Neural cell (in vitro differentiated cells): ENCODE results near the gene SHPK. TPM values are rescaled to one million over a fixed set of nuclear protein-coding genes. Genes with fewer than 3 reads are reported as not detected.

ENCODE experiments used
- H2AFZ ChIP-seq: fragments of 200-600, 300-800 bp; sonication (generic), shearing (Covaris generic); 2 replicates; pipeline ENCODE4 v1.6.0; 2014; ENCODE audit warnings: low read depth, mild to moderate bottlenecking, antibody characterized with exemption, low read length, moderate library complexity
- H3F3A ChIP-seq: fragments of 200-600 bp; shearing (Covaris generic); 2 replicates; pipeline ENCODE4 v1.6.1; 2016; ENCODE audit warnings: mild to moderate bottlenecking, moderate library complexity, mixed read lengths, antibody characterized with exemption, low read length; ENCODE audit not compliant: insufficient read depth, poor library complexity, severe bottlenecking
- H3K27ac ChIP-seq: fragments of 200-600, 300-800 bp; sonication (generic), shearing (Covaris generic); 2 replicates; pipeline ENCODE4 v1.5.1; 2014; ENCODE audit warnings: mild to moderate bottlenecking, low read length, moderate library complexity
- H3K27me3 ChIP-seq: fragments of 300-800, 200-600 bp; sonication (generic), shearing (Covaris generic); 2 replicates; pipeline ENCODE4 v1.6.0; 2014; ENCODE audit warnings: mild to moderate bottlenecking, low read depth, low read length, moderate library complexity; ENCODE audit not compliant: insufficient read depth
- H3K36me3 ChIP-seq: fragments of 300-800, 200-600 bp; sonication (generic), shearing (Covaris generic); 2 replicates; pipeline ENCODE4 v1.5.1; 2014; ENCODE audit warnings: mild to moderate bottlenecking, antibody characterized with exemption, low read length, moderate library complexity; ENCODE audit not compliant: insufficient read depth
- H3K4me2 ChIP-seq: fragments of 300-800, 200-600 bp; sonication (generic), shearing (Covaris generic); 2 replicates; pipeline ENCODE4 v1.6.0; 2014; ENCODE audit warnings: mild to moderate bottlenecking, low read length
- H3K4me3 ChIP-seq: fragments of 300-800, 200-600 bp; sonication (generic), shearing (Covaris generic); 2 replicates; pipeline ENCODE4 v1.5.1; 2014; ENCODE audit warnings: mild to moderate bottlenecking, low read length, moderate library complexity
- H3K79me2 ChIP-seq: fragments of 200-600 bp; shearing (Covaris generic); replicated peaks from 2 replicates; pipeline ENCODE4 v1.6.0; 2014; ENCODE audit warnings: mild to moderate bottlenecking, low read length, moderate library complexity; ENCODE audit not compliant: insufficient read depth
- H3K9ac ChIP-seq: fragments of 300-800, 200-600 bp; sonication (generic), shearing (Covaris generic); 2 replicates; pipeline ENCODE4 v1.6.1; 2016; ENCODE audit warnings: mild to moderate bottlenecking, low read length, mixed read lengths
- H3K9me2 ChIP-seq: fragments of 200-600 bp; shearing (Covaris generic); 2 replicates; pipeline ENCODE4 v1.6.1; 2016; ENCODE audit warnings: mild to moderate bottlenecking, low read length, mixed read lengths; ENCODE audit not compliant: insufficient read depth
- H3K9me3 ChIP-seq: fragments of 200-600, 300-800 bp; sonication (generic), shearing (Covaris generic); 2 replicates; pipeline ENCODE4 v1.6.1; 2016; ENCODE audit warnings: mild to moderate bottlenecking, mixed run types, low read length, moderate library complexity, mixed read lengths
- H4K20me1 ChIP-seq: fragments of 200-600 bp; shearing (Covaris generic); 2 replicates; pipeline ENCODE4 v1.6.1; 2016; ENCODE audit warnings: mild to moderate bottlenecking, mixed run types; ENCODE audit not compliant: insufficient read depth
- EP300 ChIP-seq: fragments of 450-650 bp; conservative IDR thresholded peaks from 2 replicates; pipeline ENCODE4 v1.6.1; 2014; ENCODE audit warnings: antibody characterized with exemption, mild to moderate bottlenecking, moderate library complexity; ENCODE audit not compliant: poor library complexity, severe bottlenecking
- EZH2 ChIP-seq: fragments of 200-600, 300-800 bp; shearing (Covaris generic), sonication (generic); IDR thresholded peaks from 2 replicates; pipeline ENCODE4 v1.6.1; 2014; ENCODE audit warnings: antibody characterized with exemption, low read length, borderline replicate concordance, mild to moderate bottlenecking; ENCODE audit not compliant: insufficient read depth, poor library complexity, severe bottlenecking
- MXI1 ChIP-seq: fragments of 450-650 bp; conservative IDR thresholded peaks from 2 replicates; pipeline ENCODE4 v1.6.1; 2014; ENCODE audit warnings: antibody characterized with exemption, mild to moderate bottlenecking; ENCODE audit not compliant: poor library complexity, severe bottlenecking
- POLR2AphosphoS5 ChIP-seq: IDR thresholded peaks from 2 replicates; pipeline ENCODE4 v1.6.1; 2012
- RAD21 ChIP-seq: fragments of 450-650 bp; conservative IDR thresholded peaks from 2 replicates; pipeline ENCODE4 v1.6.1; 2014; ENCODE audit warnings: antibody characterized with exemption, mild to moderate bottlenecking, moderate library complexity
- SMC3 ChIP-seq: fragments of 450-650 bp; conservative IDR thresholded peaks from 2 replicates; pipeline ENCODE4 v1.6.1; 2014; ENCODE audit warnings: antibody characterized with exemption, mild to moderate bottlenecking, moderate library complexity; ENCODE audit not compliant: poor library complexity
- TAF1 ChIP-seq: IDR thresholded peaks from 2 replicates; pipeline ENCODE4 v1.6.1; 2012; ENCODE audit warnings: low read depth
- polyA plus RNA-seq: library from polyadenylated mRNA; depleted of rRNA; stranded (reverse); fragments of >200 nt; gene quantifications from 2 replicates; pipeline ENCODE4 v1.2.3, GENCODE V29; 2014
- TF ChIP-seq, protein P1 (sequence below): fragments of 450-650 bp; IDR thresholded peaks from 2 replicates; pipeline ENCODE4 v1.5.1; 2014; ENCODE audit warnings: antibody characterized with exemption, mild to moderate bottlenecking, moderate library complexity; ENCODE audit not compliant: poor library complexity, severe bottlenecking
- TF ChIP-seq, protein P2 (sequence below): IDR thresholded peaks from 2 replicates; pipeline ENCODE4 v1.6.1; 2012; ENCODE audit warnings: borderline replicate concordance

The SHPK gene
- polyA plus RNA-seq, 1 donor from 2014 or later: 14.3 TPM

DNA sequence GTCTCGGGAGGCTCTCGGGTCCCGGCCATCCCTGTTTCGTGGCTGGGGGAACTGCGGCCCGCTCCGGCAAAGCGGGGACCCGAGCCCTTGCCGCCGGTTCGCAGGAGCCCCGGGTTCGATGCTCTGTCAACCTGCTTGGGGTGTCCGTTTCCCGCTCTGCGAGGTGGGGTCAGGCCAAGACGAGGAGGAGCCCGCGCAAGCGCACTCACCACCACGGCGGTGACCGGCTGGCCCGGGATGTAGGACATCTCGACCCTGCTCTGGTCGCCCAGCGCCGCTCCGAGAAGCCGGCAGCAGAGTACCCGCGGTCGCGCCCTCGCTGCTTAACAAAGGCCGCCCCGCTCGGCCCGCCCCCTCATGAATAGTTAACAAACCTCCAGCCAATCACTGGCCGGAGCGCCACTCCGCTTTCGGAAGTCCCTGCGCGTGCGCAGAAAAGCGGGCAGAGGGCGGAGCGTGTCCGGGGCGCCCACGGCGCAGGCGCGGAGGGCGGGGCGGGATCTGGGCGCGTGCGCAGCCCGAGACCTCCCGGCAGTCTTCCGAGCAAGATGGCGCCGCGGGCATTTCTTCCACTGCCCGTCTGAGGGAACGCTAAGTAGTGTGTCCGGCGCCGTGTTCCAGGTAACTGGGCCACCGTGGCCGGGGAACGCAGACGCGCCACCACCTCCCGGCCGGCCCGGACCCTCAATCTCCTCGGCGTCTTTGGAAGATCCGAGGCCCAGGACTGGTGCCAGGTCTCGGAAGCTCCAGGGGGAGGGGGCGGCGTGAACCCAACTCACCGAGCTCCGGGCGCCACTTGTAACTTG lies 32.4 kb upstream of the SHPK start, which contains the start of the genes EMC6 and TAX1BP3:
TSS of gene EMC6 (plus strand) at position 534 of the 806 bp plus-strand sequence. CDS start 335 bp downstream, outside the sequence.
TSS of gene TAX1BP3 (minus strand) at position 300 of the 806 bp plus-strand sequence. CDS start at position 248, 52 bp downstream.
- Histone ChIP-seq H3K27me3 (no peaks in the 10 kb centered on the region), H3K9me3 (no peaks in the 10 kb centered on the region), H3K4me3 (peak within 1 kb of the TSS; percentile 100), H3K36me3 (no peaks in the 10 kb centered on the region), H3K9ac (peak within 1 kb of the TSS; percentile 97), H4K20me1 (no peaks in the 10 kb centered on the region), H3K79me2 (peaks cover 30% of the 10 kb centered on the region), H3K9me2 (no peaks in the 10 kb centered on the region), H2AFZ (peak within 1 kb of the TSS; percentile 90), H3K27ac (peak within 1 kb of the TSS; percentile 93), H3K4me2 (peak within 1 kb of the TSS; percentile 92), H3F3A (no peaks in the 10 kb centered on the region)
- TF ChIP-seq, protein P1, sequence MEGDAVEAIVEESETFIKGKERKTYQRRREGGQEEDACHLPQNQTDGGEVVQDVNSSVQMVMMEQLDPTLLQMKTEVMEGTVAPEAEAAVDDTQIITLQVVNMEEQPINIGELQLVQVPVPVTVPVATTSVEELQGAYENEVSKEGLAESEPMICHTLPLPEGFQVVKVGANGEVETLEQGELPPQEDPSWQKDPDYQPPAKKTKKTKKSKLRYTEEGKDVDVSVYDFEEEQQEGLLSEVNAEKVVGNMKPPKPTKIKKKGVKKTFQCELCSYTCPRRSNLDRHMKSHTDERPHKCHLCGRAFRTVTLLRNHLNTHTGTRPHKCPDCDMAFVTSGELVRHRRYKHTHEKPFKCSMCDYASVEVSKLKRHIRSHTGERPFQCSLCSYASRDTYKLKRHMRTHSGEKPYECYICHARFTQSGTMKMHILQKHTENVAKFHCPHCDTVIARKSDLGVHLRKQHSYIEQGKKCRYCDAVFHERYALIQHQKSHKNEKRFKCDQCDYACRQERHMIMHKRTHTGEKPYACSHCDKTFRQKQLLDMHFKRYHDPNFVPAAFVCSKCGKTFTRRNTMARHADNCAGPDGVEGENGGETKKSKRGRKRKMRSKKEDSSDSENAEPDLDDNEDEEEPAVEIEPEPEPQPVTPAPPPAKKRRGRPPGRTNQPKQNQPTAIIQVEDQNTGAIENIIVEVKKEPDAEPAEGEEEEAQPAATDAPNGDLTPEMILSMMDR: no peak
- TF ChIP-seq EZH2 (no peak), POLR2AphosphoS5 (peak; percentile 95), RAD21 (no peak), SMC3 (no peak), EP300 (no peak), TAF1 (peak; percentile 98), MXI1 (peak; percentile 72)
- TF ChIP-seq, protein P2, sequence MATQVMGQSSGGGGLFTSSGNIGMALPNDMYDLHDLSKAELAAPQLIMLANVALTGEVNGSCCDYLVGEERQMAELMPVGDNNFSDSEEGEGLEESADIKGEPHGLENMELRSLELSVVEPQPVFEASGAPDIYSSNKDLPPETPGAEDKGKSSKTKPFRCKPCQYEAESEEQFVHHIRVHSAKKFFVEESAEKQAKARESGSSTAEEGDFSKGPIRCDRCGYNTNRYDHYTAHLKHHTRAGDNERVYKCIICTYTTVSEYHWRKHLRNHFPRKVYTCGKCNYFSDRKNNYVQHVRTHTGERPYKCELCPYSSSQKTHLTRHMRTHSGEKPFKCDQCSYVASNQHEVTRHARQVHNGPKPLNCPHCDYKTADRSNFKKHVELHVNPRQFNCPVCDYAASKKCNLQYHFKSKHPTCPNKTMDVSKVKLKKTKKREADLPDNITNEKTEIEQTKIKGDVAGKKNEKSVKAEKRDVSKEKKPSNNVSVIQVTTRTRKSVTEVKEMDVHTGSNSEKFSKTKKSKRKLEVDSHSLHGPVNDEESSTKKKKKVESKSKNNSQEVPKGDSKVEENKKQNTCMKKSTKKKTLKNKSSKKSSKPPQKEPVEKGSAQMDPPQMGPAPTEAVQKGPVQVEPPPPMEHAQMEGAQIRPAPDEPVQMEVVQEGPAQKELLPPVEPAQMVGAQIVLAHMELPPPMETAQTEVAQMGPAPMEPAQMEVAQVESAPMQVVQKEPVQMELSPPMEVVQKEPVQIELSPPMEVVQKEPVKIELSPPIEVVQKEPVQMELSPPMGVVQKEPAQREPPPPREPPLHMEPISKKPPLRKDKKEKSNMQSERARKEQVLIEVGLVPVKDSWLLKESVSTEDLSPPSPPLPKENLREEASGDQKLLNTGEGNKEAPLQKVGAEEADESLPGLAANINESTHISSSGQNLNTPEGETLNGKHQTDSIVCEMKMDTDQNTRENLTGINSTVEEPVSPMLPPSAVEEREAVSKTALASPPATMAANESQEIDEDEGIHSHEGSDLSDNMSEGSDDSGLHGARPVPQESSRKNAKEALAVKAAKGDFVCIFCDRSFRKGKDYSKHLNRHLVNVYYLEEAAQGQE: peak; percentile 74

DNA sequence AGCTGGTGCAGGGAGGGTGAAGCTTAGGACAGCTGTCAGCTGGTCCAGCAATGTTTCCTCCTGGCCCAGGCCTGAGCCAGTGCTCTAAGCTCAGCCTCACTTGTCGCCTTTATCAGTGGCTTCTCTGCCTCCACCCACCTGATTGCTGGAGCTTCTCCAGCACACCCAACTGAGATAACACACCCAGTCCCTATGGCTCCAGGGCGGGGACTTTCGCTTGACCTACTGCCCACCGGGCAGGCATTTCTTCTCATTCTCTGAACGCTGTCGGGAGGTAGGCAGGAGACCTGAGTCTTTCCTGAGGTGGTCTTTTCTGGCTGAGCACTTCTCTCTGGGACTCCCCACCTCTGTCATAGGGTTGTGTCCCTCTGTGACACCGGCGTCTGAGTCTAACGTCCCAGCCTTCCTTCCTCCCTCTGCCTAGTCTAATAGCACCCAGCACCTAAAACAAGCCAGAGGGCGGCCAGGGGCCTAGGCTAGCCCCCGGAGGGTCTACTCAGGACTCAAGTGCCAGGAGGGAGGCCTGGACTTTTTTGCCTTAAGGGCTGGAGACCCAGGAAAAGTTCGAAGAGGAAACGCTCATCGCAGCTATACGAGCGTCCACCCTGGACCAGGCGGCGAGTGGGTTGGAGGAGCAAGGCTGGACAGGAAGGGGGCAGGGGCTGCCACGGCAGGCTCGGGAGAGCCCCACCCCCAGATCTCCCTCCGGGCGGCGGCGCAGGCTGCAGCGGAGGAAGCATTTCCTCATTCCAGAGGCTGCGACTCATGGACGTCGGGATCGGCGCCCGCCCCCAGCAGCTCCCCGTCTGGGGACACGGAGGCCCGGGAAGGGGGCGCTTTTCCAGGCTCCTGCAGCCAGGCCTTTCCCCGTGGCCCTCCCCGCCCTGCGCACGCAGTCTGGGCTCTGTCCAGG lies 31.6 kb upstream of the SHPK start:
- H4K20me1 ChIP-seq: no peaks in the 10 kb centered on the region
- H3K4me2 ChIP-seq: peak overlapping the region; percentile 92

More for the DNA sequence above, 31.6 kb upstream of the SHPK start:
- Histone ChIP-seq H3K27ac (peak overlapping the region; percentile 93), H3K36me3 (no peaks in the 10 kb centered on the region), H3K9me3 (no peaks in the 10 kb centered on the region), H3K4me3 (peak overlapping the region; percentile 100), H3F3A (no peaks in the 10 kb centered on the region), H2AFZ (peak overlapping the region; percentile 90), H3K9me2 (no peaks in the 10 kb centered on the region), H3K9ac (peak overlapping the region; percentile 97), H3K27me3 (no peaks in the 10 kb centered on the region), H3K79me2 (peaks cover 30% of the 10 kb centered on the region)
- no peak for TF ChIP-seq TAF1
- peak; percentile 6 for TF ChIP-seq RAD21
- TF ChIP-seq, protein P2: peak; percentile 16
- TF ChIP-seq EP300: no peak
- TF ChIP-seq, protein P1: peak; percentile 23
- peak; percentile 29 for TF ChIP-seq SMC3
- no peak for TF ChIP-seq MXI1
- no peak for TF ChIP-seq EZH2
- TF ChIP-seq POLR2AphosphoS5: no peak
